HG03139 (cell line): Measurements from ENCODE around the gene CNNM1.
A peak's percentile ranks its signal among the peaks of the same experiment; 100 is the strongest.

Experiments used
- ATAC-seq: cut with Tn5 transposase; IDR thresholded peaks from one replicate; pipeline ENCODE4 v1.9.1; 2021; ENCODE audit not compliant: unreplicated experiment

CNNM1 gene

DNA sequence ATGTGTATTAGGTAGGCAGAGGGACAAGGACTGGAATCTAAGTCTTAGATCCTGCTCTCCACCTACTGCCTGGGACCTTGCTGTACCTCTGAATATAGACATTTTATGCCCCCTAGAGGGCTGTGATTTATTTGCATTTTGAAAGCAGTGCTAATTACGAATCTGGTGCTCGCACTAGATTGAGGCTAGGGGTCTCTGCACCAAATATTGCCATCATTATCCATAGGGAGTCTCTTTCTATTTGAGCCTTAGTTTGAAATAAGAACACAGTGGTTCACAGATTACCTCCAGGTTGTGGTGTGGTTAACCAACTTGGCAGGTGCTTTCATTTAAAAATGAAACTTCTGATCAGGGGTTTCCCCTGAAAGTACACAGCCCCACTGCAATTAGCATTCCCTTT lies 41.8 kb downstream of the CNNM1 start:
- peak; percentile 83 for ATAC-seq

DNA sequence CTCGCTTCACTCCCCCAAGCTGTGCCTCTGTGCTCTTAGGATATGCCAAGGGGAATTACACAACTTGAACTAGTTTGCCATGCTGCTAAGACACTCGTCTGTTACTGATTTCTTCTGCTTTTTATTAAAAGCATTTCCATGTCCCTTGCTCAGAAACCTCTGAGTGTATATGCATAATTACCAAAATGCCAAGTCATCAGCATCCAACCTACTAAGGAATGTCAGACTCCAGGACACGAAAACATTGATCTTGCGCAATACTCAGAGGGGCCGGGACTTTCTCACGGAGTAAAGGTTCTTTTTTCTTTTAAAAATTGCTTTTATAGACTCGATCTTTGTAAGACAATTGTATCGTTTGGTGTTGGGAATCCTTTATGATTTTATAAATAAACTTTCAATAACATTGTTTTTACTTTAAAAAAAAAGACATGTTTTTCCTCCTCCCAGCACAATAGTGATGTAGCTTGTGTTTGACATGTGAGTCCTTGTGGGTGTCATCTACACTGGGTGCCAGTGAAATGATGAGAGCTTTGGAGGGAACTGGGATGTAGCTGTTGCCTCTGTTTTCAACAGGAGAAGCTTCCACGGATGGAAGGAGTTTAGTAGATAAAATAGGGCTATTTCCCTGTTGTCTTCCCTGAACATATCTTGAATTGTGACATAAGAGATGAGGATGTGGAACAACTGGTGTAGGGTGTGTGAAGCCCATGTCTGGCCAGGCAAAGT lies 43.6 kb downstream of the CNNM1 start:
- ATAC-seq: no peak

DNA sequence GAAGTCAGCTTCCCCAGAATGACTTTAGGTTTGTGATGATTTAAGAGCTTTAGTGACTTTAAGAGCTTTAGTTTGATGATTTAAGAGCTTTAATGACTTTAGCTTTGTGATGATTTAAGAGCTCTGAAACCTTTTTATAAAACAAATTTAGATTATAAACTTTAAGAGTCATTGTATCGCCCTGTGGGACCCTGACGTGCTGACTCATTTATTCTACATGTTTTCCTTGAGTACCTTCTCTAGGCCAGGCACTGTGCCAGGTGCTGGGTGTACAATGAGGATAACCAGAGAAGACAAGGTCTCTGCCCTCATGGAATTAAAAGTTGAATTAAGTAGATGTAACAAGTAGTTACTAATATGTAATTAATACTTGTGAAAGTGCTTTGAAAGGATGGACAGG lies 45.4 kb downstream of the CNNM1 start:
- ATAC-seq: no peak

DNA sequence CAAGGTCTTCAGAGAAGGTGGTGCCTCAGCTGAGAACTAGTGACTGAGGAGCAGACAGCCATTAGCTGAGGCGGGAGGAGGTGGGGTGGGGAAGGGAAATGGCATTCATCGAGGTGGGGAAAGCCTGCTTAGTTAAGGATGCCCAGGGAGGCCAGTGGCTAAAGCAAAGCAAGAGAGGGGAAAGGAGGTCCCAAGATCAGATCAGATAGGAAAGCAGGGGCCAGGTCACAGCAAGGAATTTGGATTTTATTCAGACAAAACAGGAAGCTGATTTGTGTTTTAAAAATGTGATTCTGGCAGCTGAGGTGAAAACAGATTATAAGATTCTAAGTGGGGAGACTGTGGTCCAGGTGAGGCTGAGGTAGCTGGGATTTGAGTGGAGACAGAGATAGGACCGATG lies 45.8 kb downstream of the CNNM1 start:
- no peak for ATAC-seq

DNA sequence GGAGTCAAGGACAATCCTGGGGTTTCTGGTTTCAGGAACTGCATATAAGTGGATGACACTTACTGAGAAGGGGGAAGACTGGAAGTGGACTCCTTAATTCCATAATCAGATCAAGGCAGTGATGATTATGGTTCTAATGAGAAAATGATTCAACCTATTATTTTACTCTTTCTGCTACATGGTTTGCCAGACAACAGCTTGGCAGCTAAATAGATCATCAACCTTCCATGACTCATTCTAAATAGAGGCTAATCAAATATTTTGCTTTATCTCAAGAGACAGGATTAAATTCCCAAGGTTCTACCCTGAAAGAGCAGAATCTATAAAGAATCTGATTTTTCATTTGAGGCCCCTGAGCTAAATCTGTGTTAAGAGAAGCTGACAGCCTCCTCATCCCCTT lies 46.3 kb downstream of the CNNM1 start:
- no peak for ATAC-seq

DNA sequence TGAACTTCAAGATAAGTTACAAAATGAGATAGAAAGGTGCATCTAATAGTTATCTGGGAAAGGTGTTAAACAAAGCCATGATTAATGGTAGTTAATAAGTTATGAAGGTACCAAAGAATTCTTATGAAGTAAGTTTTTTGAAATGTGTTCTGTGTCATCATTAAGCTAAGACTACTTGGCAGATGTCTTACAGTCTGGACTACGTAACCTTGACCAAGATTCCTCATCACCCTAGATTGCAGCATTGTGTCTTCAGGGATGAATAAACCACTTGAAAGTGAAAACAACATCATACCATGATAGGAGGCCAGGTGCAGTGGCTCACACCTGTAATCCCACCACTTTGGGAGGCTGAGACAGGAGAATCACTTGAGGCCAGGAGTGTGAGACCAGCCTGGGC lies 53.0 kb downstream of the CNNM1 start:
- no peak for ATAC-seq

DNA sequence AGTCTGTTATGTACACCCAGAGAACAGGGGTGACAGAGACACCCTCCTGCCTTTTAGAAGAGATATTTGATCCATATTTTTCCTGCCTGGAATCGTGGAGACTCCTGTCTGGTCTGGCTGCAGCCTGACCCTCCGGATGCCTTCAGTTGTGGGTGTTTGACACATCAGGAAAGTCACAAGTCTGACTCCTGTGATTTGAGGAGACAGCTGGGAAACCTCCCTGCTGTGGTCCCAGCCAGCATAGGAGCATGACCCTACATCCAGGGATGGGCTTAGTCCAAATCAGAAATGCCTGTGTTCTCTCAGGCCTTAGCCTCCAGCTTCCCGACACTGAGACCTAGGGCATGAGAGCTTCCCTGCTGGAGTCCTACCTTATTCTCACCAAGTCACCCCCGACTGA lies 57.9 kb downstream of the CNNM1 start:
- no peak for ATAC-seq

DNA sequence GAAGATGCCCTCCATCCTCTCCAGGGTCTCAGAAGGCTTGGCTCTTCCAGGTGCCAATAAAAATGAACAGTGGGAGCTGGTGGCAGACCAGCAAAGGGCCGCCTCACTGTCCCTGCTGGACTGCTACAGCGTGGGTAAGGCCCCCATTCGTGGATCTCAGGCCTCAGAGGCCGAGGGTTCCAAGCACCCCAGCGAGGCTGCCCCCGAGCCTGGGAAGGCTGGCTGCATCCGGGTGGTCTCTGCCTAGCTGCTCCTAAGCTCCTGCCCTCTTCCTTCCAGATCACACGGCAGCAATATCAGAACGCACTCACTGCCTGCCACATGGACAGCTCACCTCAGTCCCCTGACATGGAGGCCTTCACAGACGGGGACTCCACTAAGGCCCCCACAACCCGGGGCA lies 58.4 kb downstream of the CNNM1 start:
- ATAC-seq: no peak

DNA sequence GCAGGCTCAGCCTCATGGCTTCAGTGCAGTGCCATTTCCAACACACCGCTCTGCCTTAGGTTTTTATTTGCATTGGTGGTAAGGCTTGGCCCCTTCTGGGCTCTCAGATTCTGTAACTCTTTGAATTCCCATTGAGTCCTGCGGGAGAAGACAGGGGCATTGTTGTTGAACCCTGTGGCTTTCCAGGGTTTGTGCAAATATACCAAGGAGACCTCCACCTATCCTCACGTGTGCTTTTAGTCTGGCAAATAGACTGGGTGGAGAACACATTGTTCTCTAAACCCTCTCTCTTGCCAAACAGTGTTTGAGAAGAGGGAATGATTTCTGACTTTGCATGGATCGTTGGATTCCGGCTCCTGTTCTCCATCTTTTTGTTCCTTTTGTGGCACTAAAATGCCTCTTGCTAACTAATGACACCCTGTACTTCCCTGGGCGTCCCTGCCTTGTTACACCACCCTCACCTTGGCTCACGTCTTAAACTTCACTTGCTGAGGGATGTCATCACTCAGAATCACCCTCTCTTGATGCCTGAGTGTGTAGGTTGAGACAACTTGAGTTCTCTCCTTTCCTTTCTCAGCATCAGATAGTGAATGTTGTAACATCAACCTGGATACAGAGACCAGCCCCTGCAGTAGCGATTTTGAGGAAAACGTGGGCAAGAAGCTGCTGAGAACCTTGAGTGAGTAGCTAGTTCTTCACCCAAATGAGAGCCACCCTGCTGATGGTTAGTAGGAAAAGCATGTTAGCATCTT lies 60.7 kb downstream of the CNNM1 start:
- ATAC-seq: no peak

DNA sequence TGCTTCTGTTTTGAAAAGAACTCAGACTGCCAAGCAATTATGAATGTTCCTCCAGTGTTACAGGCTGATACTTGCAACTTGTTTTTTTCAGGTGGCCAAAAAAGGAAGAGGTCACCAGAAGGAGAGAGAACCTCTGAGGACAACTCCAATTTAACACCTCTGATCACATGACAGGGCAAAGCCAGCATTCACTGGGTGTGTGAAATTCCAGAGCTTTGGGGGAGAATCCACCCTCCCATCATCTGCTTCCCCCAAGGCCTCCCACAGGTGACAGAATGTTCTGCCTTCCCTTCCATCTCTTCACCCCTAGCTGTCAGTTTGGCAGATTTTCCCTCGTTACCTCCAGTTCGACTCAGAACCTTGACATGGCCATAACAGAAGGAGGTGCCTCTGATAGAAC lies 62.2 kb downstream of the CNNM1 start:
- ATAC-seq: no peak

DNA sequence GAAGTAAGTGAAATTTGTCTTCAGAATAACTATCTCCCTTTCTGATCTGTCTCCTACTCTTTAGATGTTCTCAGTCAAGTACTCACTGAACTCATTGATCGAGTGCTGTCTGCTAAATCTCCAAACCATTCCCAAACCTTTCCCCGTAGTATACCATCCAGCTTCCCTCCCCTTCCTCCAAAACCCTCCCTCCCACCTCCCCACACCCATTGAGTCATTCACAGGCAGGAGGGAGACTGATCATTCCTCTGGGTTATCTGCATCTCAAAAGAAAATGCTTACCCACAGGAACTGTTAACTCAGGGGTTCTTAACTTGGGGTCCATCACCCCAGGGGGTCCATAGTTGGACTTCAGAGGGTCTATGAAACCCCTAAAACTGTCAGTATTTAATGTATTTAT lies 63.9 kb downstream of the CNNM1 start:
- no peak for ATAC-seq

DNA sequence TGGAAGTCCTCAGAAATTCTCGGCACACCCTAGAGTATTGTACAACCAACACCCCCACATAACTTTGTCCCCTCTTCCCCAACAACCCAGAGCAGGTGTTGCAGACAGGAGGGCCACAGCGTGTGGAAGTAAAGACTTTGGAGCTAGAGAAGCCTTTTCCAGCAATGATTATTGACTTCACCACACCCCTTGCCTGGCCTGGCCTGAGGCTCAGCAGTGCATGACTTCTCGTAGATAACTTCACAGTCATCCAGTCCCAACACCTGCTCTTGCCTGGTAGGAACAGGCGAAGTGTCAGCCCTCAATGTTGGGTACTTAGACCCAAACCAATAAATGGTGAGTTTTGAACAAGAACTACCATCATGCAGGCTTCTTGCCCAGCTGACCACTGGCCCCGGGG lies 64.5 kb downstream of the CNNM1 start:
- no peak for ATAC-seq

DNA sequence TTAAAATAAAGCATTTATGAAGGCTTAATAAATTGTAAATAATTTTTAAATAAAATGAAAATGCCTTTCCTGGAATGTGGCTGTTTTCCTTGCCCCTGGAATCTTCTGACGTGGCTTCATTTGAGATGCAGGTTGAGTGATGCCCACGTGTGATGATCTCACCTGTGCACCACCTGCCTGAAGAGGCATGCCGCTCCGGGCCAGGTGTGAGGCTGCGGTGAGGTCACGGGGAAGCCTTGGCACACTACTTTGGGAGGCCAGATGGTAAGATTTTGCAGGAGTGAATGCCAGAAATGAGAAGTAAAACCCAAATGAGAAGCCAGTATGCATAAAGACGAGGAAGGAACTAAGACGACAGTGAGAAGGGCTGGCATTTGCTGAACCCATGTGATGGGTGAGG lies 65.1 kb downstream of the CNNM1 start:
- no peak for ATAC-seq

DNA sequence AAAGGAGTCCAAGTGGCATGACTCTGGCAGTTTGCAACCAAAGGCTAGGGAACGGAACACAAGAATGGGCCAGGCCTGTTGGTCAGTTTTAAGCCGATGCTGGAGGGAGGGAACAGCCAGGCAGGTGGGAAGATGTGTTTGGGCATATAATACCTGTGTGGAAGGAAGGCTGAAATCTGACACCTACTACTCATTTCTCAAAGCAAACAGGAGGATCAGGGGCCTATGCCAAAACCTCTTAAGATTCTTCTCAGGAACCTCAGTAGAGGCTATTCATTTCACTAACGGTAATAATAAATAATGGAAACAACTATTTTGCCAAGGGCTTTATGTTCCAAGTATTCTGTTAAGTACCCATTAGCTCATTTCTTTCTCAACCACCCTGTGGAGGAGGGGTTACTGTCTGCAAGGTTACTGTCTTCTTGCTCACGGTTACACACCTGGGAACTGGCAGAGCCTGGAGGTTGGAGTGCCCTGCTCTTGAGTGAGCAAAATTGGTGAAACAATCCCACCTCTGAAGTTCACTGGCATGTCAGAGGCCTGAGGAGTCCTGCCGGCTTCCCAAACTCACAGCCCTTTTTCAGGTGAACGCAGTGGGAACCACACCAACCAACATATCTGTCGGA lies 65.7 kb downstream of the CNNM1 start:
- no peak for ATAC-seq

DNA sequence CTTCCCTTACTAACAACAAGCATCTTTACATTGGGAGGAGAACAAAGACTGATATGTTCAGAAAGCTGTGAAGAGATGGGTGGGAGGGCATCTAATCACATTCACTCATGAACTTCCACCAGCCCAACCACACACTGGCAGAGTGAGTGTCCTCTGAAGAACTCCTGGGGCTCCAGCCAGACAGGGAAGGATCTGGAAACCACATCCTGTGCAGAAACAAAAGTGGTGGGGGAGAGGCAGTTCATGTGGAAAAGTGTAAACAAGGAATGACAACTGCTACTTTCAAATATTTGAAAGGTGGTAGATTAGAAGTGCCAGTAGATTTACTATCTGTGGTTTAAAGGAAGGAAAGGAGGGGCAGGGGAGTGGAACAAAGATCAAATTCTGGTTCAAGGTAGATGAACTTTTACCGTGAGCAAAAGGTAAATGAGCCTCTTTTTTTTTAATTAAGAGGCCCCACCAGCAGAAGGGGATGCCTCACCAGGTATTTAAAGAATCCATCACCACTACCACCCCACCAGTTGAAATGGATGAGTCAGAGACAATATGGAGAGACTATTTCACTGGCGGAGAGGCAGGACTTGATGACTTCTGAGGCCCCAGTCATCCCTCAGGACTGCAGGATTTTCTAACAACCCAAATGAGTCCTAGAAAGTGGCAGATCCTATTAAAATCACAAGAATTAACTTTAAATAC lies 66.7 kb downstream of the CNNM1 start:
- no peak for ATAC-seq

DNA sequence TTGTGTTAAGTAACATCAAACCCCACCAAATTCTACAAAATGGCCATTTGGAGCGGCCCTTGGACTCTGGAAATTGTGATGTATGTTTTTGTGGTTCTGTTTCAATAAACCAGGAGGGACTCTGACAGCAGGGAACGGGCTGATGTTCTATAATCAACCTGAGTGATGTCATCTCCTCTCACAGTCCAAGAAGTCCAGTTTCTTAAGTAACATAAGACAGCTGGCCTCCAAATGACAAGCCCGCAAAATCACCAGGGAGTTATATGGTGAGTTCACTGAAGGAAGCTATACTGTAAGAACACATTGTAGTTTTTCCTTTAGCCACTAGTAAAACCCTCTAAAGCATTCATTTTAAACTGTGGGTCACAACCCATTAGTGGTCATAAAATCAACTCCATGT lies 67.3 kb downstream of the CNNM1 start:
- ATAC-seq: no peak

DNA sequence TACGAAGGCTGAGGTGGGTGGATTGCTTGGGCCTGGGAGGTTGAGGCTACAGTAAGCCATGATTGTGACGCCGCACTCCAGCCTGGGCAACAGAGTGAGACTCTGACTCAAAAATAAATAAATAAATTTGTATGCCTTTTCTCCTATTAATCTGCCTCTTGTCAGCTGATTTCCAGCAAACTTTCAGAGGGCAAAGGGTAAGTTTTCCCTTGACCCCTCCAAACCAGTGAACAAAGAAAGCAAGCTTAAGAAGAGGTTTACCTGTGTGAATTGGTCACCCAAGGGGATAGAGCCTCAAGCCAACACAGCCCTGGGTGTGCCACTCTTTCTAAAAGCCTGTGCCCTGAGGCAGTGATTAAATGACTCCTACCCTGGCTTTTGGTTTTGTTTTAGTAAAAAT lies 70.5 kb downstream of the CNNM1 start:
- ATAC-seq: no peak

DNA sequence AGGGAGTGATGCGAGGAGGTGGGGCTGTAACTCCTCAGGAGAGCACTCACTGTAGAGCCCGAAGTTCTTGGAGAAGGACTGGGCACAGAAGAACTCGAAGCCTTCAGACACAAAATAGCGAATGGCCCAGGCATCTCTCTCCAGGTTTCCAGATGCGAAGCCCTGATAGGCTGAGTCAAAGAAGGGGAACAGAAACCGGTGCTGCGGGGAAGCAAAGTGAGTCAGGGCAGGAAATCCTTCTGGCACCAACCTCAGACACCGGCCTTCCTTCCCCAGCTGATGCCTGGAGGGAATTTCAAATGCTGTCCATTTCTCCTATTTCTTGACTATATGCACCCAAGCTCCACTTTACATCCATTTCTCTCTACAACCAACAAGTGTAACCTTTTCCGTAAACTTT lies 74.5 kb downstream of the CNNM1 start:
- ATAC-seq: peak; percentile 79

DNA sequence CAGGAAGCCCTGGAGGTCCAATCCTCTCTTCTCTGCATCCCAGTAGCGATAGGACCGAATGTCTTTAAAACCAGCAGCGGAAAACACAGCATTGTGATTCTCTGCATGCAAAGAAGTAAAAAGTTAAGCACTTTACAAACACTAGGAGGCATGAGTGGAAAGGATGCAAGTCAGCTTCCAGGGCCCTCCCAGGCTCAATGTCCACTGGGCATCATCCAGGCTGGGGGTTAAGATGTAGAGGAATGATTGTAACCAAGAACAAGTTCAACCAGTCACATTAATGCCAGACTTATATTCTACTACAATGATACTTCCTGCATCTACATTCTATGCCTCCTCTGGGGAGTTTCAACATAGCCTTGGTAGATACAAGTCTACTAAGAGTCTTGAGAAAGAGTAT lies 77.0 kb downstream of the CNNM1 start:
- ATAC-seq: no peak

DNA sequence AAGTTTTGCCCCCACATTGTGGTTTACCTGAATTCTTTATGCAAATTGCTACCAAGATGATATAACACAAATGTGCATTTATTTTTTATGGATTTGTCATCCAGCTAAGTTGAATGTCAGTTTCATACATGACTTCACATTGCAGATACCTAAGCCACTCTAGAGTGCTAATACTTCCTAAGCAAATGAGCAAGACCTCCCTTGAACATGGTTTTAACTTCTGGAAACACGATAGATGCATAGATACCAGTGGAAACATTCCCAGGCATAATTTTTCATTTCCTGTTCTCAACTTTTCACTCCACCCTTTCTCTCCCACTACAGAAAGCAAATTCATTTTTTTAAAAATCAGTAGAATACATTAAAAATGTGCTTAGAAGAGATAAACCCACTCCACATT lies 81.0 kb downstream of the CNNM1 start:
- no peak for ATAC-seq

DNA sequence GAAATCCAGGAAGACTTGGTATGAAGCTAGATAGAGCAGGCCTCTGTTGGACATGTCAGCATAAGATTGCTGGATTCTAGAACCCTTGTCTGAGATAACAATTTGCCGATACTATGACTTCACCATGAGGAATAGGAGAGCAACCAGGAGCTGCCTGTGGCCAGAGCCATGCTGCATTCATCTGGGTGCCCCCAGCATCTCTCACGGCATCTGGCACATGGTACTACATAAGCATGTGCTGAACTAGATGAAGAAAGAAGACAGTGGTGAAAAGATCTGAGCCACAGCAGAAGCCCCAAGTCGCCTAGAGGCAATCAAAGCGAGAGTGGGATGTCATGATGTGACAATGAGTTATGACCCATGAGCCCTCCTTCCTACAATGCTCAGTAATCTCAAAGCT lies 81.7 kb downstream of the CNNM1 start:
- ATAC-seq: no peak

DNA sequence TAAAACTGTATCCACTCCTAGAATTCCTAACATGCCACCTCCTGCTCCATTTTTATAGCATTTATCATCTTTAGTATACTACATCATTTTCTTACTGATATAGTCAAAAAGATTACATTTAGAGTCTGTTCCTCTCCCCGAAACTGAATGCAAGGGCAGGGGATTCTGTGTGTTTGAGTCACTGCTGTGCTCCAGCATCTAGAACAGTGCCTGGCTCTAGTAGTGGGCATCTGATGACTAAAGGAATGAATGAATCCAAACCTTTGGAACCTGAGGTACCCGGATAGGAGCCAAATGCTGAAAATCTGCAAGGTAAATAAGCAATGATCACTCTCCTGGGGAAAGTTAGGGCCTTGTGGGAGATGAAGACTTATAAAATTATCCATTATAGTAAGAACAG lies 82.4 kb downstream of the CNNM1 start:
- ATAC-seq: no peak
